HEK293 (cell line): ENCODE data around the gene ZDHHC9.

Experiments used
- CTCF ChIP-seq: fragments of 450-650 bp; formaldehyde crosslinking; IDR thresholded peaks from 2 replicates; pipeline ENCODE4 v1.5.1; 2016; ENCODE audit warnings: missing biosample characterization, missing genetic modification characterization
- HOXC10 ChIP-seq: sonication (generic); formaldehyde crosslinking; IDR thresholded peaks from 2 replicates; pipeline ENCODE4 v1.8.1; 2023; ENCODE audit warnings: mild to moderate bottlenecking, missing genetic modification reagents
- SP2 ChIP-seq: fragments of 450-650 bp; formaldehyde crosslinking; IDR thresholded peaks from 2 replicates; pipeline ENCODE4 v1.5.1; 2016; ENCODE audit warnings: missing biosample characterization, missing genetic modification characterization
- SP3 ChIP-seq: fragments of 450-650 bp; formaldehyde crosslinking; IDR thresholded peaks from 2 replicates; pipeline ENCODE4 v1.5.1; 2016; ENCODE audit warnings: missing biosample characterization, missing genetic modification characterization
- YY1 ChIP-seq: fragments of 450-650 bp; formaldehyde crosslinking; IDR thresholded peaks from 2 replicates; pipeline ENCODE4 v1.5.1; 2018; ENCODE audit warnings: missing biosample characterization, missing genetic modification characterization
- ZBTB6 ChIP-seq: fragments of 450-650 bp; formaldehyde crosslinking; IDR thresholded peaks from 2 replicates; pipeline ENCODE4 v1.5.1; 2017; ENCODE audit warnings: missing biosample characterization, missing genetic modification characterization
- ZBTB7A ChIP-seq: fragments of 450-650 bp; formaldehyde crosslinking; IDR thresholded peaks from 2 replicates; pipeline ENCODE4 v1.5.1; 2016; ENCODE audit warnings: low read depth, missing biosample characterization, missing genetic modification characterization
- ZNF202 ChIP-seq: fragments of 450-650 bp; formaldehyde crosslinking; IDR thresholded peaks from 2 replicates; pipeline ENCODE4 v1.5.1; 2016; ENCODE audit warnings: missing biosample characterization, missing genetic modification characterization, borderline replicate concordance
- ZNF654 ChIP-seq: fragments of 450-650 bp; formaldehyde crosslinking; IDR thresholded peaks from 2 replicates; pipeline ENCODE4 v1.5.1; 2016; ENCODE audit warnings: low read depth, missing biosample characterization, missing genetic modification characterization
- ZNF704 ChIP-seq: fragments of 450-650 bp; formaldehyde crosslinking; IDR thresholded peaks from 2 replicates; pipeline ENCODE4 v1.5.1; 2016; ENCODE audit warnings: missing biosample characterization, missing genetic modification characterization
- ZSCAN4 ChIP-seq: fragments of 450-650 bp; formaldehyde crosslinking; IDR thresholded peaks from 2 replicates; pipeline ENCODE4 v1.5.1; 2017; ENCODE audit warnings: missing biosample characterization, missing genetic modification characterization
- TF ChIP-seq, protein P1 (sequence below): fragments of 450-650 bp; formaldehyde crosslinking; IDR thresholded peaks from 2 replicates; pipeline ENCODE4 v1.5.1; 2016; ENCODE audit warnings: missing biosample characterization, missing genetic modification characterization

GRCh38 chrX:129808158-129808828, 35.4 kb downstream of the ZDHHC9 start:
- no peak for TF ChIP-seq ZBTB6 (tag by site-specific recombination)
- TF ChIP-seq YY1 (tag by site-specific recombination): no peak
- no peak for TF ChIP-seq CTCF (tag by site-specific recombination)
- TF ChIP-seq SP2 (tag by site-specific recombination): no peak
- no peak for TF ChIP-seq ZNF654
- no peak for TF ChIP-seq ZSCAN4 (tag by site-specific recombination)
- TF ChIP-seq ZNF704 (tag by site-specific recombination): no peak
- TF ChIP-seq ZBTB7A (tag by site-specific recombination): no peak
- TF ChIP-seq SP3: no peak
- no peak for TF ChIP-seq ZNF202
- TF ChIP-seq, protein P1, sequence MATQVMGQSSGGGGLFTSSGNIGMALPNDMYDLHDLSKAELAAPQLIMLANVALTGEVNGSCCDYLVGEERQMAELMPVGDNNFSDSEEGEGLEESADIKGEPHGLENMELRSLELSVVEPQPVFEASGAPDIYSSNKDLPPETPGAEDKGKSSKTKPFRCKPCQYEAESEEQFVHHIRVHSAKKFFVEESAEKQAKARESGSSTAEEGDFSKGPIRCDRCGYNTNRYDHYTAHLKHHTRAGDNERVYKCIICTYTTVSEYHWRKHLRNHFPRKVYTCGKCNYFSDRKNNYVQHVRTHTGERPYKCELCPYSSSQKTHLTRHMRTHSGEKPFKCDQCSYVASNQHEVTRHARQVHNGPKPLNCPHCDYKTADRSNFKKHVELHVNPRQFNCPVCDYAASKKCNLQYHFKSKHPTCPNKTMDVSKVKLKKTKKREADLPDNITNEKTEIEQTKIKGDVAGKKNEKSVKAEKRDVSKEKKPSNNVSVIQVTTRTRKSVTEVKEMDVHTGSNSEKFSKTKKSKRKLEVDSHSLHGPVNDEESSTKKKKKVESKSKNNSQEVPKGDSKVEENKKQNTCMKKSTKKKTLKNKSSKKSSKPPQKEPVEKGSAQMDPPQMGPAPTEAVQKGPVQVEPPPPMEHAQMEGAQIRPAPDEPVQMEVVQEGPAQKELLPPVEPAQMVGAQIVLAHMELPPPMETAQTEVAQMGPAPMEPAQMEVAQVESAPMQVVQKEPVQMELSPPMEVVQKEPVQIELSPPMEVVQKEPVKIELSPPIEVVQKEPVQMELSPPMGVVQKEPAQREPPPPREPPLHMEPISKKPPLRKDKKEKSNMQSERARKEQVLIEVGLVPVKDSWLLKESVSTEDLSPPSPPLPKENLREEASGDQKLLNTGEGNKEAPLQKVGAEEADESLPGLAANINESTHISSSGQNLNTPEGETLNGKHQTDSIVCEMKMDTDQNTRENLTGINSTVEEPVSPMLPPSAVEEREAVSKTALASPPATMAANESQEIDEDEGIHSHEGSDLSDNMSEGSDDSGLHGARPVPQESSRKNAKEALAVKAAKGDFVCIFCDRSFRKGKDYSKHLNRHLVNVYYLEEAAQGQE: no peak
- TF ChIP-seq HOXC10 (CRISPR knock-in tag): no peak
